AG09319 (cell line): Measurements from ENCODE around the gene KIFC1.

Experiments used
- DNase-seq: peaks from one replicate; pipeline ENCODE4 v3.0.0-alpha.2; 2010; ENCODE audit warnings: low read depth; ENCODE audit errors: extremely low read depth
- TF ChIP-seq, protein P1 (sequence below): IDR thresholded peaks from 2 replicates; pipeline ENCODE4 v1.5.1; 2011; ENCODE audit warnings: low read depth, mild to moderate bottlenecking, inconsistent platforms, low read length, moderate library complexity

The KIFC1 gene

DNA sequence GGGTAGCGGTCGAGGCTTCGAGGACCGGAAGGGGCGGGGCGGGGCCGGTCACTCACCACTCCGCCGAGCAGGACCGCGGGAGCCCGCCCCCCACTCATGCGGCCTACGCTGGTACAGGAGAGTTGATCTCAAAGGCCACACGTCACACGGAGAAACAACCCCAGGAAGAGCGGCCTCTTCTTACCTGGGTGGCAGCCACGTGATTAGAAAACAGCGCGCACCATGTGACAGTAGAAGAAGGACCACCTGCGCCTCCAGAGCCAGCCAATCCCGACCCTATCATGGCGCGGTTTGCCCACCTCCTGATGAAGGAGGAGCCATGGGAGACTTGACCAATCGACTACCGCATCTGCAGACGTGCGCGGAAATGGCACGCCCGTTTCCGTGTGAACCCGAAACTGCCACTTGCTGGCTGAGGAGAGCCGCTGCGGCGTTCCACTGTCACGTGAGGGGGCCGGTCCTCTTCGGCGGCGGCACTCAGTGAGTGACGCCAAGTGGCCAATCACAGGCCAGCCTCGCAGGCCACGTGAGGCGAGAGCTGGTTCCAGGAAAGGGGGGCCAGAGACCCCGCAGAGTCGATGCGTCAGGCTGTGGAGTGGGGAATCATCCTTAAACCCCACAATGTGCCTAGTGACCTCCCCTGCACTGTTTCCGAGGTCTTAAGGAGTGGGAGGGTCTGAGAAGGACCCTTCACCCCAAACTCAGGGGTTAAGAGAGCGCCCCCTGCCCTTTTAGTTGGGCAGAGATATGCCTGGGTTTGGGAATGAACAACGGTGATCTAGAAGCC, 26.5 kb downstream of the KIFC1 start, which contains the start of gene CUTA:
Gene CUTA, minus strand, starts transcription at position 205 of the 787 bp plus-strand sequence. Its CDS starts 107 bp downstream, at position 98.
- peak; percentile 99 for DNase-seq
- TF ChIP-seq, protein P1, sequence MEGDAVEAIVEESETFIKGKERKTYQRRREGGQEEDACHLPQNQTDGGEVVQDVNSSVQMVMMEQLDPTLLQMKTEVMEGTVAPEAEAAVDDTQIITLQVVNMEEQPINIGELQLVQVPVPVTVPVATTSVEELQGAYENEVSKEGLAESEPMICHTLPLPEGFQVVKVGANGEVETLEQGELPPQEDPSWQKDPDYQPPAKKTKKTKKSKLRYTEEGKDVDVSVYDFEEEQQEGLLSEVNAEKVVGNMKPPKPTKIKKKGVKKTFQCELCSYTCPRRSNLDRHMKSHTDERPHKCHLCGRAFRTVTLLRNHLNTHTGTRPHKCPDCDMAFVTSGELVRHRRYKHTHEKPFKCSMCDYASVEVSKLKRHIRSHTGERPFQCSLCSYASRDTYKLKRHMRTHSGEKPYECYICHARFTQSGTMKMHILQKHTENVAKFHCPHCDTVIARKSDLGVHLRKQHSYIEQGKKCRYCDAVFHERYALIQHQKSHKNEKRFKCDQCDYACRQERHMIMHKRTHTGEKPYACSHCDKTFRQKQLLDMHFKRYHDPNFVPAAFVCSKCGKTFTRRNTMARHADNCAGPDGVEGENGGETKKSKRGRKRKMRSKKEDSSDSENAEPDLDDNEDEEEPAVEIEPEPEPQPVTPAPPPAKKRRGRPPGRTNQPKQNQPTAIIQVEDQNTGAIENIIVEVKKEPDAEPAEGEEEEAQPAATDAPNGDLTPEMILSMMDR, result peak; percentile 24

DNA sequence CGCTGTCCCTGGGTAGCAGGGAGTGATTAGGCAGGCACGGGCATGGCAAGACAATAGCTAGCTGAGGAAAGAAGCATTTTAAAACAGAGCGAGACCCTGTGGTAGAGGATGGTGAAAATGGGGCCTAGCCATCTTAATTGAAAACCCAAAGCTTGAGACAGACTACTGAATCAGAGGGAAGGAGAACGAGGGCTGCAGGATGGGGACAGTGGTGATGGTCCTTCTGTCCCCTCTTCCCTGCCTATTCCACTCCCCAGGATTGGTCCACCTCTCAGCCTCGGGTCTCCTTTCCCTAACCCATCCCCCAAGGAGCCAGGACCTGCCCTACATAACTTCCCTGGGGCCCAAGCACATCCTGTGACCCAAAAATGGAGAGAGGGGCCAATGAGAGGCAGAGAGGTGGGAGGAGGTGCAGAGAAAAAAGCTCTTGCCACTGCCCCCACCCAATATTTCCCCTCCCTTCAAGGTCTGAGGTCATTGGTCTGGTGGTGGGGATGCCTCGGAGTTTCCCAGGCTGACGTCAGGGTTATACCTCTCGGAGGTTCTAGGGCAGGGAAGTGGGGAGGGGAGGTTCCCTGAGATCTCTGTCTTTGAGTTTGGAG, 27.2 kb downstream of the KIFC1 start:
- TF ChIP-seq, protein P1, result no peak
- DNase-seq, result no peak

DNA sequence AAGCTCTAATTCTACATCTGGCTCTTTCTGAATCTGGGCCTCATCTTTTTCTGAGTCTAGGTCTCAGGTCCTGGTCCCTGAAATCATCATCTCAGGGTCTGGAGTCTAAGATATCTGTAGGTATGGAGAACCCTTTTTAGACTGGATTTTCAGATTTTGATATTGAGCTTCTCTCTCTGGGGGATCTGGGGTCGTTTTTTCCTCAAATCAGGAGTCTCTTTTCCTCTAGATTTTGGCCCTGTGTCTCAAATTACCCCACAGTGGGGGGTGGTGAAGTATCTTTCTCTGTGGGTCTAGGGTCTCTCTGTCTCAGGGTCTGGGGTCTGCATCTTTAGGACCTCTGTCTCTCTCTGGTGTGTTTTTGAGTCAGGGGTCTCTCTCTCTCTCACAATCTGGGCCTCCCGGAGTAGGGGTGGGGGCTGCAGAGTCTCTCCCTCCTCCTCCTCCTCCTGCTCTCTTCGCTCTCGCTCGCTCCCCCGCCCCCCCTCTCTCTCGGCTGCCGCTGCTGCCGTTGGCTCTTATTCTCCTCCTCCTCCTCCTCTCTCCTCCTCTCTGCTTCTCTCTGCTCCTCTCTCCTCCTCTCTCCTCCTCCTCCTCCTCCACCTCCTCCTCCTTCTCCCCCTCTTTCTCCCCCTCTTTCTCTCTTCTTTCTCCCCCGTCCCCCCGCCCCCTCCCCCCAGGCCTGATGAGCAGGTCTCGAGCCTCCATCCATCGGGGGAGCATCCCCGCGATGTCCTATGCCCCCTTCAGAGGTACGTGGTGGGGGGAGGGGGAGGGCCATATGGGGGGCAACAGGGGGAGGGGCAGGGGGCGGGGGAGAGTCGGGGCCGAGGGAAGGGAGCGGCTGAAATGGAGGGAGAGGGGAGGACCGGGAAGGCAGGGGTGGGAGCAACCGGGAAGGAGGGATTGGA, 28.2 kb downstream of the KIFC1 start, which contains the start of gene SYNGAP1:
Gene SYNGAP1, plus strand, starts transcription at position 486 of the 911 bp plus-strand sequence. Its CDS starts 200 bp downstream, at position 686.
- TF ChIP-seq, protein P1, result no peak
- DNase-seq, result peak; percentile 44

DNA sequence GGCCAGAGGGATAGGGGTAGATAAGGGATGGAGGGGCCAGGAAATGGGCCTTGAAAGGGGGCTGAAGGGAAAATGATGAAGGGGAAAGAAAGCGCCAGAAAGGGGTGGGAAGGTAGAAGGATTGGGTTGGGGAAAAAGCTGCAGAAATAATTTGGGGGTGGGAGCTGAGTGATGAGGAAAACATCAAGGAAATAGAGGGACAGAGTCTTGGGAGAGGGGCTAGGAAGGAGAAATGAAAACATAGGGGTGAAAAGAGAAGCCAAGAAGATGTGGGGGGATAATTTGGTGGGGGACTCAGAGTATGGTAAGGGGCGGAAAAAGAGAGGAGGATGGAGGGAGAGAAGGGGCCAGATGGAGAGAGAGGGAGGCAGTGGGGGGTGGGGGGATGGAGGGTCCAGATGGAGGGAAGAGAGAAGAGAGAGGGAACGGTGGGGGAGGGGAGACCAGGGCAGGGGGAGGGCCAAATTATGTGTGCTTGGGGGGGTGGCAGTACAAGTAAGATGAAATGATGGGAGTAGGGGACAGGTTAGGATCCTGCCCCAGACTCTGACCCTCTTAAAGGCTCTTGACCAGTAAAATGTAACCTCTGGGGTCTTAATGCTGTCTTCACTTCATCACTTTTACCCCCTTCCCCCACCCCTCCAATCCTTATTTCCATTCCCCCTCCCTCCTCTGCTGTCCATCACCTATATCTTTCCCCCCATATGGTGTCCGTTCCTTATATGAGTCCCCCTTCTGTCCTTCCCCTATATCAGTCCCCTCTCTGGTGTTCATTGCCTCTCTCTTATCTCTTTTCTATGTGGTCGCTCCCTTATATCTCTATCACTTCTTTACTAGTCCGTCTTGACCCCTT, 29.1 kb downstream of the KIFC1 start:
- DNase-seq, result no peak
- TF ChIP-seq, protein P1, result no peak

DNA sequence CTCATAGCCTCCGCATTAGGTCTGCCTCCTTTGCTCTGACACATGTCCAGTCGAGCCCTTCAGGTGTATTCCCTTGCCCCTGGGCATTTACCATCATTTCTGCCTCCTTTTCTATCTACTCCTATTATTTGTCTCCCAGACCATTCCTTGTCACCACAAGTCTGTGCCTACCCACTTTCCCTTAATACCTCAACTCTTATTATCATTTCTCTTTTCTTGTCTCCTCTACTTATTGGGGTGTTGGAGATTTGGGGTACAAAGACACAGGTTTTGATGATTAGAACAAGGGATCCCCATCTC, 29.7 kb downstream of the KIFC1 start:
- DNase-seq, result no peak
- TF ChIP-seq, protein P1, result no peak

DNA sequence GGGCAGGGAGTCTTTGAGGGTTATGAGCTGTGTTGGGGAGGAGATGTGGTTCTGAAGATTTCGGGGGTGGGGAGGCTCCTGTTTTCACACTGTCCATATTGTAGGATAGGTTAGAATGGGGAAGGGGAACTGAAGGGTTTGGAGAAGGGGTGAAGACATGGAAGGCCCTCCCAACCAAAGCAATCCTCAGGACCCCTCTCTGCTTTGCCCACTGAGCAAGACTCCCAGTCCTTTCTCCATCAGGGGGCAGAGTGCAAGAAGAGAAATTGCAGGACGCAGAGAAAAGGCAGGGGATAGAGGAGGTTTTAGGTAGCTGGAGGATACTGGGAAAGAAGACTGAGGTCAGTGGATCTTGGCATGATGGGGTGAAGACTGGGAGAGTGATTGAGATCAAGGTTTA, 32.2 kb downstream of the KIFC1 start:
- no peak for DNase-seq
- TF ChIP-seq, protein P1, result no peak
